MCF 10A (cell line): ENCODE data around the gene SNX13. TPM values are rescaled to one million over a fixed set of nuclear protein-coding genes. Genes with fewer than 3 reads are reported as not detected.

Experiments used
- BruUV-seq: library from RNA; stranded (reverse); fragments of 400-500 nt; replicated peaks from 2 replicates; lab custom pipeline; 2021; lab: Mats Ljungman, UMichigan
- CTCF ChIA-PET: fragments of 300-600 bp; sonication (Branson Sonifier 250); formaldehyde crosslinking; extraction: SDS; loops from one replicate; lab custom pipeline; 2021; ENCODE audit warnings: antibody characterized with exemption, inconsistent platforms; lab: Yijun Ruan, JAX
- POLR2A ChIA-PET: fragments of 300-600, 350-650 bp; sonication (Branson Sonifier 250); formaldehyde crosslinking; extraction: SDS; loops from one replicate; lab custom pipeline; 2020; ENCODE audit warnings: antibody characterized with exemption, inconsistent platforms; lab: Yijun Ruan, JAX
- DNase-seq: peaks from one replicate; pipeline ENCODE4 v3.0.0-alpha.2; 2018; ENCODE audit not compliant: unreplicated experiment
- H3K27ac Mint-ChIP-seq: one replicate; pipeline ENCODE4 v1.8.0; 2022; ENCODE audit warnings: mild to moderate bottlenecking, low read depth, mixed read lengths; ENCODE audit not compliant: unreplicated experiment
- H3K27me3 Mint-ChIP-seq: one replicate; pipeline ENCODE4 v1.8.0; 2022; ENCODE audit warnings: mixed read lengths; ENCODE audit not compliant: insufficient read depth, unreplicated experiment
- H3K36me3 Mint-ChIP-seq: one replicate; pipeline ENCODE4 v1.8.0; 2022; ENCODE audit warnings: mild to moderate bottlenecking, moderate library complexity, mixed read lengths; ENCODE audit not compliant: insufficient read depth, unreplicated experiment
- H3K4me1 Mint-ChIP-seq: one replicate; pipeline ENCODE4 v1.8.0; 2022; ENCODE audit warnings: mixed read lengths; ENCODE audit not compliant: insufficient read depth, unreplicated experiment
- H3K4me3 Mint-ChIP-seq: one replicate; pipeline ENCODE4 v1.8.0; 2022; ENCODE audit warnings: mild to moderate bottlenecking, moderate library complexity, mixed read lengths; ENCODE audit not compliant: unreplicated experiment
- H3K9me3 Mint-ChIP-seq: one replicate; pipeline ENCODE4 v1.8.0; 2022; ENCODE audit warnings: mixed read lengths; ENCODE audit not compliant: unreplicated experiment
- intact Hi-C: fragments of 100-400 bp; cut with micrococcal nuclease; formaldehyde crosslinking; loops from 2 replicates; pipeline ENCODE4 v1.14.1; 2022
- total RNA-seq: library from RNA; stranded (reverse); gene quantifications from 2 replicates; pipeline ENCODE4 v1.2.3, GENCODE V29; 2022
- TF ChIP-seq, protein P1 (sequence below): fragments of 200-600 bp; IDR thresholded peaks from one replicate; pipeline ENCODE4 v1.8.0; 2022; ENCODE audit warnings: antibody characterized with exemption, mild to moderate bottlenecking; ENCODE audit not compliant: unreplicated experiment

Gene SNX13
- total RNA-seq, 1 experiment from 2014 or later, result 38.5 TPM

DNA sequence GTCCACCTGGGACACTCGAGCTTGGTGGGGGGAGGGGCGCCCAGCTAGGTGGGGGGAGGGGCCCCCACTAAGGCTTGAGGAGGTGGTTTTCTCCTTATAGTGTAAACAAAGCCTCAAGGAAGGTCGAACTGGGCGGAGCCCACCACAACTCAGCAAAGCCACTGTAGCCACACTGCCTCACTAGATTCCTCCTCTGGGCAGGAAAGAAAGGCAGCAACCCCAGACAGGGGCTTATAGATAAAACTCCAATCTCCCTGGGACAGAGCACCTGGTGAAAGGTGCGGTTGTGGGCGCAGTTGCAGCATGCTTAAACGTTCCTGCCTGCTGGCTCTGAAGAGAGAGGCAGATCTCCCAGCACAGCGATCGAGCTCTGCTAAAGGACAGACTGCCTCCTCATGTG, 133.1 kb downstream of the SNX13 start:
- TF ChIP-seq, protein P1, sequence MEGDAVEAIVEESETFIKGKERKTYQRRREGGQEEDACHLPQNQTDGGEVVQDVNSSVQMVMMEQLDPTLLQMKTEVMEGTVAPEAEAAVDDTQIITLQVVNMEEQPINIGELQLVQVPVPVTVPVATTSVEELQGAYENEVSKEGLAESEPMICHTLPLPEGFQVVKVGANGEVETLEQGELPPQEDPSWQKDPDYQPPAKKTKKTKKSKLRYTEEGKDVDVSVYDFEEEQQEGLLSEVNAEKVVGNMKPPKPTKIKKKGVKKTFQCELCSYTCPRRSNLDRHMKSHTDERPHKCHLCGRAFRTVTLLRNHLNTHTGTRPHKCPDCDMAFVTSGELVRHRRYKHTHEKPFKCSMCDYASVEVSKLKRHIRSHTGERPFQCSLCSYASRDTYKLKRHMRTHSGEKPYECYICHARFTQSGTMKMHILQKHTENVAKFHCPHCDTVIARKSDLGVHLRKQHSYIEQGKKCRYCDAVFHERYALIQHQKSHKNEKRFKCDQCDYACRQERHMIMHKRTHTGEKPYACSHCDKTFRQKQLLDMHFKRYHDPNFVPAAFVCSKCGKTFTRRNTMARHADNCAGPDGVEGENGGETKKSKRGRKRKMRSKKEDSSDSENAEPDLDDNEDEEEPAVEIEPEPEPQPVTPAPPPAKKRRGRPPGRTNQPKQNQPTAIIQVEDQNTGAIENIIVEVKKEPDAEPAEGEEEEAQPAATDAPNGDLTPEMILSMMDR, result no peak
- POLR2A ChIA-PET, result no interaction called here
- no peaks in the 10 kb centered on the region for H3K27me3 Mint-ChIP-seq
- no peak overlapping the region for H3K27ac Mint-ChIP-seq
- H3K36me3 Mint-ChIP-seq, result peaks cover 45% of the 10 kb centered on the region
- no peak for DNase-seq
- BruUV-seq, result no TSS peak
- CTCF ChIA-PET, result no interaction called here
- H3K4me3 Mint-ChIP-seq, result no peak overlapping the region
- no peaks in the 10 kb centered on the region for H3K4me1 Mint-ChIP-seq
- intact Hi-C loops, result no loop called here
- H3K9me3 Mint-ChIP-seq, result peaks cover 7% of the 10 kb centered on the region

DNA sequence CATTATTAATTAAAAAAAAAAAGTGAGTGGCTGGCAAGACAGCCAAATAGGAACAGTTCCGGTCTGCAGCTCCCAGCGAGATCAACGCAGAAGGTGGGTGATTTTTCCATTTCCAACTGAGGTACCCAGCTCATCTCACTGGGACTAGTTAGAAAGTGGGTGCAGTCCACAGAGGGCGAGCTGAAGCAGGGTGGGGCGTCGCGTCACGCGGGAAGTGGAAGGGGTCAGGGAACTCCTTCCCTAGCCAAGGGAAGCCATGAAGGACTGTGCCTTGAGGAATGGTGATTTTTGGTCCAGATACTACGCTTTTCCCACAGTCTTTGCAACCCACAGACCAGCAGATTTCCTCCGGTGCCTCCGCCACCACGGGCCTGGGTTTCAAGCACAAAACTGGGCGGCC, 133.7 kb downstream of the SNX13 start:
- H3K27me3 Mint-ChIP-seq, result no peaks in the 10 kb centered on the region

DNA sequence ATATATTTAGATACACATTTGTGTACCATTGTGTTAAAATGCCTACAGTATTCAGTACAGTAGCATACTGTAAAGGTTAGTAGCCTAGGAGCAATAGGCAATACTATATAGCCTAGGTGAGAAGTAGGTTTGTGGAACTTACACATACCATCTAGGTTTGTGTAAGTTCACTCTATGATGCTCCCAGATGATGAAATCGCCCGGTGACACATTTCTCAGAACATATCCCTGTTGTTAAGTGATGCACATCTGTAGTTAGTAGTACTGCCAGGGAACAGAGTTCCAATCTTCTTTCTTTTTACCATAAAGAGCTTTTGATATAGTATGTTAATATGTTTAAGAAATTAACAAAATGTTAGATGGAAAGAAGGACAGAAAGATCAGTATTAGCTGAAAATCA, 138.2 kb downstream of the SNX13 start:
- Mint-ChIP-seq H3K4me3 (no peak overlapping the region), H3K9me3 (no peaks in the 10 kb centered on the region), H3K27ac (no peak overlapping the region), H3K27me3 (no peaks in the 10 kb centered on the region), H3K4me1 (no peaks in the 10 kb centered on the region), H3K36me3 (peaks cover 54% of the 10 kb centered on the region)
- DNase-seq, result peak; percentile 30
- BruUV-seq, result no TSS peak
- TF ChIP-seq, protein P1, result no peak
- POLR2A ChIA-PET, result interaction anchor here (0.6 to 0.7 kb wide), 2 partner anchors 9 to 766 kb away, joined by 3 read pairs; no protein-coding TSS in a partner anchor
- CTCF ChIA-PET, result no interaction called here
- intact Hi-C loops, result no loop called here

More for the DNA sequence above, 133.7 kb downstream of the SNX13 start:
- CTCF ChIA-PET, result interaction anchor here (1.1 kb wide), 1 partner anchor 100 kb away, joined by 4 read pairs; no protein-coding TSS in a partner anchor
- no peak for DNase-seq
- Mint-ChIP-seq H3K4me3 (no peak overlapping the region), H3K36me3 (peaks cover 41% of the 10 kb centered on the region), H3K4me1 (no peaks in the 10 kb centered on the region), H3K27ac (no peak overlapping the region), H3K9me3 (peaks cover 7% of the 10 kb centered on the region)
- no TSS peak for BruUV-seq
- POLR2A ChIA-PET, result interaction anchor here (0.9 to 1.7 kb wide), 2 partner anchors 32 to 39 kb away, joined by 3 to 6 read pairs; no protein-coding TSS in a partner anchor
- TF ChIP-seq, protein P1, result no peak
- intact Hi-C loops, result no loop called here

DNA sequence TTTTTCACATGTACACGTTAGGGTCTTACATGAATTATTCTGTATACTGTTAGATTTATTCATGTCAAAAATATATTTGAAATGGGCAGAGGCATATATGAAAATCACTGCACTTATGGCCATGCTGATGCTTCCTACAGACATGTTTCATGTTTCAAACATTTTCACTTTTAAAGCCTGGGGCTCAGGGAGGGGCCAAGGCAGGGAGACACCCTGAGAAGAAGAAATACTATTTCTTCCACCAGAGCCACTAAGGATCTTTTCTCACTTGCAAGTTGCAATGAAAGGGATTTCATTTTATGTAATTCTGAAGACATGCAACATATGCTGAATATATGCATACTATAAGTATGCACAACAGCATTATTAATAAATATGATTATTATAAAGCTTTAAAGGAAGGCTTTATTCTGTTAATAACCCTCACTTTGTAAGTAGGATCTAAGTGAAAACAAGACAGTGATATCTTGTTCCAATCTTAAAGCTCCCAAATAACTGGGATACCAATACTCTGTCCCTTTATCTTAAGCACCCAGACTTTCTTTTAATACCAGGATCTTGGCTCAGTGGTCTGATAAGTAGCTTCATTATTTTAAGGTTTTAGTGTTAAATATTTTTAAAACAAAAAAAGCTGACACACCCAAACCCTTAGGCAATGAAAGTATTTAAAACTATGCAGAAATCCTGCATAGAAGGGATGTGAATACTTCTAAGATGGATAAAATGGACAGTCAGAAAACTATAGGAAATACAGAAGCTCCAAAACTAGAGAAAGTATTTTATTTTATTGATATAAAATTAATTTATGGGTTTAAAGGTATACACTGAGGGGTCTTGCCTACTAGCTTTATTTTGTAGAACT, 148.0 kb downstream of the SNX13 start:
- TF ChIP-seq, protein P1, result no peak
- peaks cover 36% of the 10 kb centered on the region for H3K36me3 Mint-ChIP-seq
- intact Hi-C loops, result no loop called here
- CTCF ChIA-PET, result interaction anchor here (0.8 kb wide), 1 partner anchor 19 kb away, joined by 3 read pairs; no protein-coding TSS in a partner anchor
- no peak overlapping the region for H3K4me3 Mint-ChIP-seq
- POLR2A ChIA-PET, result interaction anchor here (1.0 to 2.2 kb wide), 4 partner anchors 10 to 112 kb away, joined by 3 to 8 read pairs (median 5); no protein-coding TSS in a partner anchor
- BruUV-seq, result no TSS peak
- no peak for DNase-seq
- no peaks in the 10 kb centered on the region for H3K27me3 Mint-ChIP-seq
- H3K4me1 Mint-ChIP-seq, result no peaks in the 10 kb centered on the region
- no peaks in the 10 kb centered on the region for H3K9me3 Mint-ChIP-seq
- H3K27ac Mint-ChIP-seq, result no peak overlapping the region
